GM23338 (cell line): ENCODE results near the gene NDC80. TPM values are rescaled to one million over a fixed set of nuclear protein-coding genes. Genes with fewer than 3 reads are reported as not detected.

Source experiments
- ATAC-seq: fragments of 200-7000 bp; cut with Tn5 transposase; 3 replicates; pipeline ENCODE4 v1.9.1; 2020
- DNase-seq: peaks from one replicate; pipeline ENCODE4 v3.0.0-alpha.2; 2015; ENCODE audit warnings: low spot score
- H2AFZ ChIP-seq: fragments of 200-600 bp; sonication (generic); 2 replicates; pipeline ENCODE4 v1.8.0; 2016; ENCODE audit warnings: antibody characterized with exemption, mild to moderate bottlenecking, moderate library complexity
- H3F3A ChIP-seq: fragments of 200-600 bp; sonication (generic); replicated peaks from 2 replicates; pipeline ENCODE4 v1.8.0; 2017; ENCODE audit warnings: antibody characterized with exemption, mixed run types, low read depth
- H3K27ac ChIP-seq: fragments of 200-600 bp; sonication (generic); 2 replicates; pipeline ENCODE4 v1.6.1; 2016; ENCODE audit warnings: low read depth
- H3K27me3 ChIP-seq: fragments of 200-600 bp; sonication (generic); 2 replicates; pipeline ENCODE4 v1.8.0; 2016; ENCODE audit warnings: mild to moderate bottlenecking, mixed run types, moderate library complexity; ENCODE audit not compliant: insufficient read depth
- H3K36me3 ChIP-seq: fragments of 200-600 bp; sonication (generic); 2 replicates; pipeline ENCODE4 v1.8.0; 2016; ENCODE audit warnings: mild to moderate bottlenecking; ENCODE audit not compliant: insufficient read depth
- H3K4me1 ChIP-seq: fragments of 200-600 bp; sonication (generic); 2 replicates; pipeline ENCODE4 v1.8.0; 2016; ENCODE audit warnings: mild to moderate bottlenecking, moderate library complexity; ENCODE audit not compliant: insufficient read depth
- H3K4me2 ChIP-seq: fragments of 200-600 bp; sonication (generic); 2 replicates; pipeline ENCODE4 v1.7.1; 2017; ENCODE audit warnings: mixed run types
- H3K4me3 ChIP-seq: fragments of 200-600 bp; sonication (generic); 2 replicates; pipeline ENCODE4 v1.6.1; 2016; ENCODE audit warnings: mixed run types
- H3K79me2 ChIP-seq: fragments of 200-600 bp; sonication (generic); replicated peaks from 2 replicates; pipeline ENCODE4 v1.8.0; 2017; ENCODE audit warnings: mild to moderate bottlenecking; ENCODE audit not compliant: insufficient read depth
- H3K9me2 ChIP-seq: fragments of 200-600 bp; sonication (generic); 2 replicates; pipeline ENCODE4 v1.8.0; 2017; ENCODE audit not compliant: insufficient read depth
- H4K20me1 ChIP-seq: fragments of 200-600 bp; sonication (generic); replicated peaks from 2 replicates; pipeline ENCODE4 v1.8.0; 2017; ENCODE audit warnings: mild to moderate bottlenecking; ENCODE audit not compliant: insufficient read depth
- H3K27ac Mint-ChIP-seq: 2 replicates; pipeline ENCODE4 v1.8.0; 2020; ENCODE audit warnings: inconsistent platforms, mild to moderate bottlenecking, moderate library complexity, mixed read lengths
- H3K27me3 Mint-ChIP-seq: 3 replicates; pipeline ENCODE4 v1.8.0; 2022; ENCODE audit warnings: low read depth, mild to moderate bottlenecking, moderate library complexity, mixed read lengths, inconsistent platforms; ENCODE audit not compliant: insufficient read depth, poor library complexity
- H3K36me3 Mint-ChIP-seq: 3 replicates; pipeline ENCODE4 v1.8.0; 2021; ENCODE audit warnings: low read depth, mild to moderate bottlenecking, inconsistent platforms, moderate library complexity, mixed read lengths
- H3K4me1 Mint-ChIP-seq: 3 replicates; pipeline ENCODE4 v1.8.0; 2020; ENCODE audit warnings: mild to moderate bottlenecking, inconsistent platforms, mixed read lengths
- H3K4me3 Mint-ChIP-seq: 3 replicates; pipeline ENCODE4 v1.8.0; 2021; ENCODE audit warnings: moderate library complexity, mild to moderate bottlenecking, inconsistent platforms, mixed read lengths
- H3K9me3 Mint-ChIP-seq: 3 replicates; pipeline ENCODE4 v1.8.0; 2020; ENCODE audit warnings: moderate library complexity, mild to moderate bottlenecking, inconsistent platforms, mixed read lengths
- EZH2 ChIP-seq: fragments of 200-600 bp; sonication (generic); IDR thresholded peaks from one replicate; pipeline ENCODE4 v1.8.0; 2017; ENCODE audit warnings: antibody characterized with exemption, mild to moderate bottlenecking, low read depth; ENCODE audit not compliant: unreplicated experiment
- EZH2phosphoT487 ChIP-seq: fragments of 200-600 bp; sonication (generic); IDR thresholded peaks from one replicate; pipeline ENCODE4 v1.8.1; 2018; ENCODE audit warnings: antibody characterized with exemption; ENCODE audit not compliant: unreplicated experiment
- NANOG ChIP-seq: IDR thresholded peaks from 2 replicates; pipeline ENCODE4 v1.6.1; 2016; ENCODE audit warnings: antibody characterized with exemption, borderline replicate concordance
- STAT1 ChIP-seq: IDR thresholded peaks from one replicate; pipeline ENCODE4 v1.6.1; 2016; ENCODE audit warnings: antibody characterized with exemption; ENCODE audit not compliant: unreplicated experiment
- ZNF114 ChIP-seq: fragments of 250-450 bp; sonication (Bioruptor Pico); IDR thresholded peaks from 2 replicates; pipeline ENCODE4 v1.5.0; 2020; ENCODE audit warnings: mild to moderate bottlenecking, moderate library complexity
- polyA plus RNA-seq: library from polyadenylated mRNA; unstranded; fragments of >200 nt; fragmentation: Nextera tagmentation; extraction: Ambion mirVana; gene quantifications from 2 replicates; pipeline ENCODE4 v1.2.1, GENCODE V29; 2016
- total RNA-seq: library from RNA; depleted of rRNA; stranded (reverse); fragments of >200 nt; shearing (Covaris generic); gene quantifications from 2 replicates; pipeline ENCODE4 v1.2.3, GENCODE V29; 2014
- TF ChIP-seq, protein P1 (sequence below): fragments of 250-450 bp; sonication (Bioruptor Pico); IDR thresholded peaks from 2 replicates; pipeline ENCODE4 v1.5.0; 2020; ENCODE audit warnings: mild to moderate bottlenecking, moderate library complexity
- TF ChIP-seq, protein P2 (sequence below), 2 experiments: fragments of 200-600 bp in 1 of 2; sonication (generic) in 1 of 2; conservative IDR thresholded peaks; 2 replicates each; pipeline versions ENCODE4 v1.5.1 to v1.6.1; 2016 to 2017; ENCODE audit warnings: antibody characterized with exemption in 2 of 2, low read depth in 2 of 2, mild to moderate bottlenecking in 2 of 2, moderate library complexity in 1 of 2
- TF ChIP-seq, protein P3 (sequence below): IDR thresholded peaks from 2 replicates; pipeline ENCODE4 v1.6.1; 2016; ENCODE audit warnings: antibody characterized with exemption

The NDC80 gene
- total and polyA plus RNA-seq, 2 experiments from 2014 or later, result 36.6 to 58.4 TPM

DNA sequence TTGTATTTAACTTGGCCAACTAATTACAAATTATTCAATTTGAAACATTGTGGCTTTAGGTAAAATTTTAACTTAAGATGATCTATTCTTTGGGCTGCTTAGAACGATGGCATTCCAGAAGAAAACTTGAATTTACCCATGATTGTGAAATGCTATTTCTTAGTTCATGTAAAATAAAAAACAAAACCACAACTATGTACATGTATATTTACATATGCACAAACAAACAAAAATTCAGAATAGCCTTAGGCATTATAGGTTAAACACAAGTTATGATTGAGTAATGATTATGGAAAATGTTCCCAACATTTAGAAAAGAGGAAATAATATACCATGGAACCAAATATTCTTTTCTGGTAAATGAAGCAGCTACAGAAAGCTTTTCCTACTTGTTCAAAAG lies 80.6 kb downstream of the NDC80 start:
- Mint-ChIP-seq H3K27ac (no peak overlapping the region), H3K36me3 (peaks cover 3% of the 10 kb centered on the region; the same call in 1 of the 3 replicates), H3K27me3 (peaks cover 34% of the 10 kb centered on the region), H3K9me3 (no peaks in the 10 kb centered on the region), H3K4me1 (peaks cover 17% of the 10 kb centered on the region), H3K4me3 (no peak overlapping the region)
- H3K9me2 ChIP-seq, result no peaks in the 10 kb centered on the region
- peaks cover 14% of the 10 kb centered on the region for H3K4me1 ChIP-seq
- peaks cover 64% of the 10 kb centered on the region for H3K27me3 ChIP-seq
- no peak overlapping the region for H3K27ac ChIP-seq
- peaks cover 4% of the 10 kb centered on the region for H4K20me1 ChIP-seq
- no peak for DNase-seq
- no peak overlapping the region for H3K4me3 ChIP-seq
- TF ChIP-seq EZH2phosphoT487 (no peak), ZNF114 (CRISPR knock-in tag) (no peak), EZH2 (no peak), STAT1 (no peak), NANOG (no peak)
- TF ChIP-seq, protein P1, sequence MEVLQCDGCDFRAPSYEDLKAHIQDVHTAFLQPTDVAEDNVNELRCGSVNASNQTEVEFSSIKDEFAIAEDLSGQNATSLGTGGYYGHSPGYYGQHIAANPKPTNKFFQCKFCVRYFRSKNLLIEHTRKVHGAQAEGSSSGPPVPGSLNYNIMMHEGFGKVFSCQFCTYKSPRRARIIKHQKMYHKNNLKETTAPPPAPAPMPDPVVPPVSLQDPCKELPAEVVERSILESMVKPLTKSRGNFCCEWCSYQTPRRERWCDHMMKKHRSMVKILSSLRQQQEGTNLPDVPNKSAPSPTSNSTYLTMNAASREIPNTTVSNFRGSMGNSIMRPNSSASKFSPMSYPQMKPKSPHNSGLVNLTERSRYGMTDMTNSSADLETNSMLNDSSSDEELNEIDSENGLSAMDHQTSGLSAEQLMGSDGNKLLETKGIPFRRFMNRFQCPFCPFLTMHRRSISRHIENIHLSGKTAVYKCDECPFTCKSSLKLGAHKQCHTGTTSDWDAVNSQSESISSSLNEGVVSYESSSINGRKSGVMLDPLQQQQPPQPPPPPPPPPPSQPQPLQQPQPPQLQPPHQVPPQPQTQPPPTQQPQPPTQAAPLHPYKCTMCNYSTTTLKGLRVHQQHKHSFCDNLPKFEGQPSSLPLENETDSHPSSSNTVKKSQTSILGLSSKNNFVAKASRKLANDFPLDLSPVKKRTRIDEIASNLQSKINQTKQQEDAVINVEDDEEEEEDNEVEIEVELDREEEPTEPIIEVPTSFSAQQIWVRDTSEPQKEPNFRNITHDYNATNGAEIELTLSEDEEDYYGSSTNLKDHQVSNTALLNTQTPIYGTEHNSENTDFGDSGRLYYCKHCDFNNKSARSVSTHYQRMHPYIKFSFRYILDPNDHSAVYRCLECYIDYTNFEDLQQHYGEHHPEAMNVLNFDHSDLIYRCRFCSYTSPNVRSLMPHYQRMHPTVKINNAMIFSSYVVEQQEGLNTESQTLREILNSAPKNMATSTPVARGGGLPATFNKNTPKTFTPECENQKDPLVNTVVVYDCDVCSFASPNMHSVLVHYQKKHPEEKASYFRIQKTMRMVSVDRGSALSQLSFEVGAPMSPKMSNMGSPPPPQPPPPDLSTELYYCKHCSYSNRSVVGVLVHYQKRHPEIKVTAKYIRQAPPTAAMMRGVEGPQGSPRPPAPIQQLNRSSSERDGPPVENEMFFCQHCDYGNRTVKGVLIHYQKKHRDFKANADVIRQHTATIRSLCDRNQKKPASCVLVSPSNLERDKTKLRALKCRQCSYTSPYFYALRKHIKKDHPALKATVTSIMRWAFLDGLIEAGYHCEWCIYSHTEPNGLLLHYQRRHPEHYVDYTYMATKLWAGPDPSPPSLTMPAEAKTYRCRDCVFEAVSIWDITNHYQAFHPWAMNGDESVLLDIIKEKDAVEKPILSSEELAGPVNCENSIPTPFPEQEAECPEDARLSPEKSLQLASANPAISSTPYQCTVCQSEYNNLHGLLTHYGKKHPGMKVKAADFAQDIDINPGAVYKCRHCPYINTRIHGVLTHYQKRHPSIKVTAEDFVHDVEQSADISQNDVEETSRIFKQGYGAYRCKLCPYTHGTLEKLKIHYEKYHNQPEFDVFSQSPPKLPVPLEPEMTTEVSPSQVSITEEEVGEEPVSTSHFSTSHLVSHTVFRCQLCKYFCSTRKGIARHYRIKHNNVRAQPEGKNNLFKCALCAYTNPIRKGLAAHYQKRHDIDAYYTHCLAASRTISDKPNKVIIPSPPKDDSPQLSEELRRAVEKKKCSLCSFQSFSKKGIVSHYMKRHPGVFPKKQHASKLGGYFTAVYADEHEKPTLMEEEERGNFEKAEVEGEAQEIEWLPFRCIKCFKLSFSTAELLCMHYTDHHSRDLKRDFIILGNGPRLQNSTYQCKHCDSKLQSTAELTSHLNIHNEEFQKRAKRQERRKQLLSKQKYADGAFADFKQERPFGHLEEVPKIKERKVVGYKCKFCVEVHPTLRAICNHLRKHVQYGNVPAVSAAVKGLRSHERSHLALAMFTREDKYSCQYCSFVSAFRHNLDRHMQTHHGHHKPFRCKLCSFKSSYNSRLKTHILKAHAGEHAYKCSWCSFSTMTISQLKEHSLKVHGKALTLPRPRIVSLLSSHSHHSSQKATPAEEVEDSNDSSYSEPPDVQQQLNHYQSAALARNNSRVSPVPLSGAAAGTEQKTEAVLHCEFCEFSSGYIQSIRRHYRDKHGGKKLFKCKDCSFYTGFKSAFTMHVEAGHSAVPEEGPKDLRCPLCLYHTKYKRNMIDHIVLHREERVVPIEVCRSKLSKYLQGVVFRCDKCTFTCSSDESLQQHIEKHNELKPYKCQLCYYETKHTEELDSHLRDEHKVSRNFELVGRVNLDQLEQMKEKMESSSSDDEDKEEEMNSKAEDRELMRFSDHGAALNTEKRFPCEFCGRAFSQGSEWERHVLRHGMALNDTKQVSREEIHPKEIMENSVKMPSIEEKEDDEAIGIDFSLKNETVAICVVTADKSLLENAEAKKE, result no peak
- TF ChIP-seq, protein P2, sequence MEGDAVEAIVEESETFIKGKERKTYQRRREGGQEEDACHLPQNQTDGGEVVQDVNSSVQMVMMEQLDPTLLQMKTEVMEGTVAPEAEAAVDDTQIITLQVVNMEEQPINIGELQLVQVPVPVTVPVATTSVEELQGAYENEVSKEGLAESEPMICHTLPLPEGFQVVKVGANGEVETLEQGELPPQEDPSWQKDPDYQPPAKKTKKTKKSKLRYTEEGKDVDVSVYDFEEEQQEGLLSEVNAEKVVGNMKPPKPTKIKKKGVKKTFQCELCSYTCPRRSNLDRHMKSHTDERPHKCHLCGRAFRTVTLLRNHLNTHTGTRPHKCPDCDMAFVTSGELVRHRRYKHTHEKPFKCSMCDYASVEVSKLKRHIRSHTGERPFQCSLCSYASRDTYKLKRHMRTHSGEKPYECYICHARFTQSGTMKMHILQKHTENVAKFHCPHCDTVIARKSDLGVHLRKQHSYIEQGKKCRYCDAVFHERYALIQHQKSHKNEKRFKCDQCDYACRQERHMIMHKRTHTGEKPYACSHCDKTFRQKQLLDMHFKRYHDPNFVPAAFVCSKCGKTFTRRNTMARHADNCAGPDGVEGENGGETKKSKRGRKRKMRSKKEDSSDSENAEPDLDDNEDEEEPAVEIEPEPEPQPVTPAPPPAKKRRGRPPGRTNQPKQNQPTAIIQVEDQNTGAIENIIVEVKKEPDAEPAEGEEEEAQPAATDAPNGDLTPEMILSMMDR (conservative IDR thresholded peaks at IDR 0.05; ENCODE audit: low read depth in 2 of 2), result no peak
- TF ChIP-seq, protein P3, sequence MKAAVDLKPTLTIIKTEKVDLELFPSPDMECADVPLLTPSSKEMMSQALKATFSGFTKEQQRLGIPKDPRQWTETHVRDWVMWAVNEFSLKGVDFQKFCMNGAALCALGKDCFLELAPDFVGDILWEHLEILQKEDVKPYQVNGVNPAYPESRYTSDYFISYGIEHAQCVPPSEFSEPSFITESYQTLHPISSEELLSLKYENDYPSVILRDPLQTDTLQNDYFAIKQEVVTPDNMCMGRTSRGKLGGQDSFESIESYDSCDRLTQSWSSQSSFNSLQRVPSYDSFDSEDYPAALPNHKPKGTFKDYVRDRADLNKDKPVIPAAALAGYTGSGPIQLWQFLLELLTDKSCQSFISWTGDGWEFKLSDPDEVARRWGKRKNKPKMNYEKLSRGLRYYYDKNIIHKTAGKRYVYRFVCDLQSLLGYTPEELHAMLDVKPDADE, result no peak
- H3K79me2 ChIP-seq, result peaks cover 9% of the 10 kb centered on the region
- no peaks in the 10 kb centered on the region for H3K36me3 ChIP-seq
- no peak for ATAC-seq
- H3K4me2 ChIP-seq, result no peak overlapping the region
- no peak overlapping the region for H2AFZ ChIP-seq
- H3F3A ChIP-seq, result no peaks in the 10 kb centered on the region; the same call in 1 of the 2 replicates
